GM21619 (cell line): Measurements from ENCODE around the gene COL25A1.
"Not testable (repeated sequence)": the region's sequence is repeated elsewhere in the genome, so short reads cannot be mapped to it uniquely, and the experiment has no call there.

ENCODE experiments used
- ATAC-seq: cut with Tn5 transposase; IDR thresholded peaks from one replicate; pipeline ENCODE4 v1.9.1; 2021; ENCODE audit not compliant: unreplicated experiment

The COL25A1 gene

GRCh38 chr4:109070677-109071076 lies 231.8 kb downstream of the COL25A1 start:
- not testable (repeated sequence) for ATAC-seq

- ATAC-seq, result no peak
These were observed 234.8 kb downstream of the COL25A1 start for GRCh38 chr4:109067508-109068235.

- no peak for ATAC-seq
These were observed 237.5 kb downstream of the COL25A1 start for GRCh38 chr4:109065006-109065405.

GRCh38 chr4:109053257-109053656 lies 249.2 kb downstream of the COL25A1 start:
- ATAC-seq, result no peak

GRCh38 chr4:109052821-109053220 lies 249.6 kb downstream of the COL25A1 start:
- ATAC-seq, result no peak

GRCh38 chr4:109051054-109051453 lies 251.4 kb downstream of the COL25A1 start:
- ATAC-seq, result no peak

GRCh38 chr4:109049926-109050325 lies 252.5 kb downstream of the COL25A1 start:
- ATAC-seq, result no peak

- ATAC-seq, result no peak
These were observed 255.8 kb downstream of the COL25A1 start for GRCh38 chr4:109046471-109047201.

- ATAC-seq, result no peak
These were observed 258.0 kb downstream of the COL25A1 start for GRCh38 chr4:109044431-109044830.

GRCh38 chr4:109043286-109043685 lies 259.2 kb downstream of the COL25A1 start:
- ATAC-seq, result no peak

- no peak for ATAC-seq
These were observed 260.7 kb downstream of the COL25A1 start for GRCh38 chr4:109041463-109042360.

GRCh38 chr4:109040441-109040840 lies 262.0 kb downstream of the COL25A1 start:
- no peak for ATAC-seq

- no peak for ATAC-seq
These were observed 265.4 kb downstream of the COL25A1 start for GRCh38 chr4:109037026-109037425.

GRCh38 chr4:109033993-109034392 lies 268.5 kb downstream of the COL25A1 start:
- ATAC-seq, result no peak

GRCh38 chr4:109032671-109033070 lies 269.8 kb downstream of the COL25A1 start:
- no peak for ATAC-seq

GRCh38 chr4:109029987-109030386 lies 272.5 kb downstream of the COL25A1 start:
- ATAC-seq, result no peak

GRCh38 chr4:109027016-109027500 lies 275.4 kb downstream of the COL25A1 start:
- no peak for ATAC-seq

GRCh38 chr4:109026588-109026987 lies 275.9 kb downstream of the COL25A1 start:
- ATAC-seq, result no peak

GRCh38 chr4:109025471-109026076 lies 276.9 kb downstream of the COL25A1 start:
- no peak for ATAC-seq

- ATAC-seq, result no peak
These were observed 279.5 kb downstream of the COL25A1 start for GRCh38 chr4:109022961-109023360.

GRCh38 chr4:109021630-109022029 lies 280.8 kb downstream of the COL25A1 start:
- not testable (repeated sequence) for ATAC-seq
